Suprapubic skin (tissue), 3 donors: Measurements from ENCODE around the gene ABLIM2.

ENCODE experiments used
- EP300 ChIP-seq: sonication (generic); formaldehyde crosslinking; IDR thresholded peaks from one replicate; pipeline ENCODE4 v1.6.1; 2017; ENCODE audit warnings: antibody characterized with exemption
- TF ChIP-seq, protein P1 (sequence below), 2 donors: fragments of 200-600 bp in 1 of 2; fragments of 450-650 bp in 1 of 2; sonication (generic) in 1 of 2; IDR thresholded peaks; one replicate each; pipeline ENCODE4 v1.5.1; 2016 to 2019; ENCODE audit warnings: antibody characterized with exemption in 2 of 2, mild to moderate bottlenecking in 1 of 2, moderate library complexity in 1 of 2

DNA sequence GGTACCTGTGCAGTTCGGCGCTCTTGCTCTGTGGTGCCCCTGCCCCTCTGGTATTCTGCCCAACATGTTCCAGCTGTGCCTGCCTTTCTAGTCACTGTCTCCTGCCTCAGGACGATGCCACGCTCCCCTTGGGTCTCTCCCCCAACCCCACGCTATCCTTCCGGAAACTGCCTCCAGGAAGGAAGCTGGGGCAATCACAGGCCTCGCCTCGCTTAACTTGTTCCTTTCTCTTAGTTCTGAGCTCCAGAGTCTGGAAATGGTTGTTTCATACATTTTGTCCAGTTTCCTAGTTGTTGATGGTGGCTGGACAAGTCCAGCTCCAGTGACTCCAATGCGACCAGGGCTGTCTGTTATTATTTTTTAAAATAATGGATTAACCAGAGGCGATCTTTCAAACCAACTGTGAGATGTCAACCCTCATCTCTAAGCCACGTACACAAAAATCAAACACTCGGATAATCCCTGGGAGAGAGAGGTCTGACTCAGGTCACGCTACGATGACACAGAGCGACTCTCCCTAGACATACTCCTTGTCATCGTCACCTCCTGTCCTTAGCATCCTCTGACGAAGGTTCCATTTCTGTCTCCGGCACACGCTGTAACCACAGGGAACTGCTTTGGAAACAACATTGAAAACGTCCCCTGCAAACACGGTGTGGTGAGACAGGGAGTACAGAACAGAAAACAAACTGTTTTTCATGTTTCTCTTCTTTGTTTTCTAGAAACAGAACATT is 62.5 kb downstream of the ABLIM2 start:
- no peak for TF ChIP-seq EP300
- TF ChIP-seq, protein P1, sequence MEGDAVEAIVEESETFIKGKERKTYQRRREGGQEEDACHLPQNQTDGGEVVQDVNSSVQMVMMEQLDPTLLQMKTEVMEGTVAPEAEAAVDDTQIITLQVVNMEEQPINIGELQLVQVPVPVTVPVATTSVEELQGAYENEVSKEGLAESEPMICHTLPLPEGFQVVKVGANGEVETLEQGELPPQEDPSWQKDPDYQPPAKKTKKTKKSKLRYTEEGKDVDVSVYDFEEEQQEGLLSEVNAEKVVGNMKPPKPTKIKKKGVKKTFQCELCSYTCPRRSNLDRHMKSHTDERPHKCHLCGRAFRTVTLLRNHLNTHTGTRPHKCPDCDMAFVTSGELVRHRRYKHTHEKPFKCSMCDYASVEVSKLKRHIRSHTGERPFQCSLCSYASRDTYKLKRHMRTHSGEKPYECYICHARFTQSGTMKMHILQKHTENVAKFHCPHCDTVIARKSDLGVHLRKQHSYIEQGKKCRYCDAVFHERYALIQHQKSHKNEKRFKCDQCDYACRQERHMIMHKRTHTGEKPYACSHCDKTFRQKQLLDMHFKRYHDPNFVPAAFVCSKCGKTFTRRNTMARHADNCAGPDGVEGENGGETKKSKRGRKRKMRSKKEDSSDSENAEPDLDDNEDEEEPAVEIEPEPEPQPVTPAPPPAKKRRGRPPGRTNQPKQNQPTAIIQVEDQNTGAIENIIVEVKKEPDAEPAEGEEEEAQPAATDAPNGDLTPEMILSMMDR (IDR thresholded peaks at IDR 0.05), result no peak
